GM12801 (cell line): ENCODE results near the gene LRRTM4.

Experiments used
- CTCF ChIP-seq: IDR thresholded peaks from one replicate; pipeline ENCODE4 v1.5.1; 2011; ENCODE audit warnings: control low read depth; ENCODE audit not compliant: insufficient read length; ENCODE audit errors: extremely low read depth

Gene LRRTM4

DNA sequence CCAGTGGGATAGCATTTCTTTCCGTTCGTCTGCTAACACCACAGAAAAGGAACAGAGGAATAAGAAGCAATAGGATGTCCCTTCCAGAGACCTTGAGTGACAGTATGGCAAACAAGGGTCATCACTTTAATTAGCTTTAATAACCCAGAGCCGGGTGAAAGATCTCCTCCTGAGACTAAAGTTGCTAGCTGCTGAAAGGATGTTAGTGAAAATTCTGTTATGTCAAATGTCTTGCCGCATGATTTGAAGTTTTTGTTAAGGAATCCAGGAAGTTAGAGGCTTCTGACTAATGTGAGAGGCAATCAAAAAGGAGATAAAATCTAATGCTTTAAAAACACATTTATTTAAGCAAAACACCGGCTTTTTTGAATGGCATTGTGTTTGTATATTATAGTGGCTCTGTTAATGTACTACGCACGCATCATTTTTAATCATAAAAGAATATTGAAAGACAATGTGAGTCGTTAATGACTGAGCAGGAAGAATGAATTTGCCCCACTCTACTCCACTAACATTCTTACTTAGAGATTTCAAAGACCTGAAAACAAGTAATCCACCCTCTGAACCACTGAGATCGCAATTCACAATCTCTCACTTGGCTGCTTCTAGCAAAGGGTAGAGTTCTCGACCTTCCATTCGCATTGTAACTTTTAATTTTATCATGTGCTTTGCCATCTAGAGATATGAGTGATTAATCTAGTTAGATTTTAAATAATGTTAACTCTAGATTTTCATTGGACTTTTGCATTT lies 536.6 kb downstream of the LRRTM4 start:
- no peak for TF ChIP-seq CTCF

DNA sequence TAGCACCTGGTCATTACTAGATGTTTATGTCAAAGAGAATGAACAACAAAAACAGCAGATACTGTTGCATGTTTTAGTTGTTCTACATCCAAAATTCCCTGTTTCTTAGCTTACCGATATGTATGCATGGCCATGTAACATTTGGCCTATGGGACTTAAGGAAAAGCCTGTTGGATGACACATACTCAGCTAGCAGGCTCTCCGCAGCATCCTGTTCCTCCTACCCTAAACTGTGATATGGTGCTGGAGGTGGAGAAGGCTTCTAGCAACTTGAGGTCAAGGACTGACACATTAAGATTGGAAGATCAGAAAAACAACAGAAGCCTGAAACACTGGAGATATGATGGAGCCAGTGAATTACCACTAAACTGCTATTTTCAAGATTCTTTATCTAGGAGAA lies 537.8 kb downstream of the LRRTM4 start:
- no peak for TF ChIP-seq CTCF

GRCh38 chr2:76980067-76980787 lies 541.9 kb downstream of the LRRTM4 start:
- no peak for TF ChIP-seq CTCF

GRCh38 chr2:76977846-76978727 lies 544.1 kb downstream of the LRRTM4 start:
- no peak for TF ChIP-seq CTCF

- TF ChIP-seq CTCF, result no peak
These were observed 546.4 kb downstream of the LRRTM4 start for GRCh38 chr2:76975752-76976151.

- no peak for TF ChIP-seq CTCF
These were observed 548.6 kb downstream of the LRRTM4 start for GRCh38 chr2:76973610-76974009.

DNA sequence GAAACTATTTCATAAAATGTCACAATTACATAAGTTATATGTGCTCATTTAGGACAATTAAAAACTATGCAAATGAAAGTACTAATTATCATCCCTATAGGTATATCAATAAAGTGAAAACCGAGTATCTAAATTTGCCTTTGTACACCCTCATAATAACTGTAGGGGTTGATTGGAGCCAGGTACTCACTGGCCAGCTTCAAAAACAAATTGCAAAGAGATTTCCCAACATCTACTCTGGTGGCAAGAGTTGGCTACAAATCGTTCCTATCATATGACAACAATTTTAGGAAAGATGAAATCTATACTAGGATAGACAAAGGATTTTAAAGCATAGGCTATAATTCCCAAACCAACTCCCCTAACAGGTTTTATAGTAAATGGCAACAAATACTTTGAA lies 556.4 kb downstream of the LRRTM4 start:
- no peak for TF ChIP-seq CTCF
